ENCODE results near the gene COL10A1. TPM values are rescaled to one million over a fixed set of nuclear protein-coding genes. Genes with fewer than 3 reads are reported as not detected.
"Not testable (repeated sequence)": the region's sequence is repeated elsewhere in the genome, so short reads cannot be mapped to it uniquely, and the experiment has no call there.

COL10A1 gene
- total and polyA plus RNA-seq, 10 of the 15 experiments (the other 5 are each of a cell fraction or from before 2014, with no cell fraction given) = 0.02 to 0.33 (median 0.06) TPM; not detected in 5

DNA sequence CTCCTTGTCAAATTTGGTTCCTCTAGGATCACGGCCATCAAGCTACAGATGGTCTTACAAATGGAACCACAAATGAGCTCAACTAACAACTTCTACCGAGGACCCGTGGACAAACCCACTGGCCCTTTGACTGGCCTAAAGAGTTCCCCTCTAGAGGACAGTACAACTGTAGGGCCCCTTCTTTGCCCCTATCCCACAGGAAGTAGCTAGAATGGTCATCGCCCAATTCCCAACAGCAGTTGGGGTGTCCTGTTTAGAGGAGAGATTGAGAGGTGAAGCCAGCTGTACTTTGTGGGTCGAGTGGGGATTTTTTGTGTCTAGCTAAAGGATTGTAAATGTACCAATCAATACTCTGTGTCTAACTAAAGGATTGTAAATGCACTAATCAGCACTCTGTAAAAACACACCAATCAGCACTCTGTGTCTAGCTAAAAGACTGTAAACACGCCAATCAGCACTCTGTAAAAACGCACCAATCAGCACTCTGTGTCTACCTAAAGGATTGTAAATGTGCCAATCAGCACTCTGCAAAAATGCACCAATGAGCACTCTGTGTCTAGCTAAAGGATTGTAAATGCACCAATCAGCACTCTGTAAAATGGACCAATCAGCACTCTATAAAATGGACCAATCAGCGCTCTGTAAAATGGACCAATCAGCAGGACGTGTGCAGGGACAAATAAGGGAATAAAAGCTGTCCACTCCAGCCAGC, 29.7 kb downstream of the COL10A1 start:
- not testable (repeated sequence) for H3K9ac ChIP-seq (ENCODE audit: control insufficient read depth, insufficient read depth, low read length); H2AFZ ChIP-seq (ENCODE audit: control insufficient read depth, low read depth, low read length); H3K36me3 ChIP-seq (ENCODE audit: control insufficient read depth in 2 of 2, insufficient read depth in 2 of 2, low read length in 1 of 2); FAIRE-seq; H3K4me2 ChIP-seq (ENCODE audit: control insufficient read depth, insufficient read depth); H3K27ac ChIP-seq (ENCODE audit: control insufficient read depth, insufficient read depth); H3K4me3 ChIP-seq; BruUV-seq (replicated peaks); H3K4me1 ChIP-seq (ENCODE audit: control insufficient read depth, insufficient read depth, low read length); ATAC-seq; H3K27me3 ChIP-seq (replicated peaks in 1 of 2; ENCODE audit: control insufficient read depth in 2 of 2, insufficient read depth in 2 of 2, low read length in 1 of 2); DNase-seq (ENCODE audit: low read depth, low spot score); H4K20me1 ChIP-seq (ENCODE audit: control insufficient read depth, insufficient read depth)
- CTCF ChIA-PET = interaction anchor here (0.8 to 5.0 kb wide), 18 partner anchors 9 to 491 kb away, joined by 3 to 183 read pairs (median 6); partner anchors contain the start of gene FRK
- Histone ChIP-seq H3K9me3 (replicated peaks; ENCODE audit: control insufficient read depth, insufficient read depth, low read length) (peaks cover 19% of the 10 kb centered on the region; the same call in 2 of the 3 replicates), H3K79me2 (ENCODE audit: control insufficient read depth, insufficient read depth, low read length) (peaks cover 49% of the 10 kb centered on the region)
- 84% methylated on average over 9 of the region's 9 CpGs for WGBS (ENCODE audit: insufficient coverage, insufficient replicate concordance, low lambda C conversion rate, missing lambda C conversion rate)
- TF ChIP-seq NFYB (IDR thresholded peaks at IDR 0.05; ENCODE audit: insufficient read depth, low read depth, low read length) (peak; percentile 85), CBX5 (IDR thresholded peaks at IDR 0.05; ENCODE audit: low read depth) (peak; percentile 50; the same call in 1 of the 2 replicates)
- intact Hi-C loops (cut with micrococcal nuclease; ENCODE audit: unreplicated experiment) = loop anchor here (10.0 kb wide), 1 partner anchor 1381 kb away; no protein-coding TSS in a partner anchor
- SMC1A ChIA-PET (ENCODE audit: uncharacterized antibody, unreplicated experiment) = interaction anchor here (0.6 to 5.0 kb wide), 24 partner anchors 10 to 199 kb away, joined by 3 to 91 read pairs (median 6); partner anchors contain the start of gene FRK
- RAD21 ChIA-PET (ENCODE audit: unreplicated experiment) = interaction anchor here (1.0 to 5.0 kb wide), 14 partner anchors 9 to 208 kb away, joined by 3 to 102 read pairs (median 4); partner anchors contain the start of gene FRK
- POLR2A ChIA-PET = interaction anchor here (1.0 to 4.6 kb wide), 9 partner anchors 8 to 87 kb away, joined by 3 to 30 read pairs (median 6); partner anchors contain the start of gene FRK
- in situ Hi-C loops (cut with MboI) = loop anchor here (5.0 to 10.0 kb wide), 2 partner anchors 84 to 201 kb away; no protein-coding TSS in a partner anchor

DNA sequence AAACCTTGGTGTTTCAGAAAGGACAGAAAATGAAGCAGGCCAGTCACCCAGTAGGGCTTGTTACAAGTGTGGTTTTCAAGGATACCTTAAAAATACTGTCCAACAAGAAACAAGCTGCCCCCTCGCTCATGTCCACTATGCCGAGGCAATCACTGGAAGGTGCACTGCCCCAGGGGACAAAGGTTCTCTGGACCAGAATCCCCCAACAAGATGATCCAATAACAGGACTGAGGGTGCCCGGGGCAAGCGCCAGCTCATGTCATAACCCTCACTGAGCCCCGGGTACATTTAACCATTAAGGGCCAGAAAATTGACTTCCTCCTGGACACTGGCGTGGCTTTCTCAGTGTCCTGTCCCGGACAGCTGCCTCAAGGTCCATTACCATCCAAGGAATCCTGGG, 31.9 kb downstream of the COL10A1 start:
- CTCF ChIA-PET = interaction anchor here (0.9 to 1.1 kb wide), 2 partner anchors 74 to 83 kb away, joined by 3 to 4 read pairs; no protein-coding TSS in a partner anchor
- WGBS (ENCODE audit: insufficient coverage, insufficient replicate concordance, low lambda C conversion rate, missing lambda C conversion rate) = 99% methylated on average over 7 of the region's 7 CpGs
- Histone ChIP-seq H3K9ac (ENCODE audit: control insufficient read depth, insufficient read depth, low read length) (no peak overlapping the region), H2AFZ (ENCODE audit: control insufficient read depth, low read depth, low read length) (no peak overlapping the region), H3K36me3 (ENCODE audit: control insufficient read depth in 2 of 2, insufficient read depth in 2 of 2, low read length in 1 of 2) (peaks cover 0 to 3% of the 10 kb centered on the region in 2 experiments; a peak in 1 of 4 replicates), H4K20me1 (ENCODE audit: control insufficient read depth, insufficient read depth) (no peaks in the 10 kb centered on the region), H3K9me3 (replicated peaks; ENCODE audit: control insufficient read depth, insufficient read depth, low read length) (peaks cover 26% of the 10 kb centered on the region), H3K4me2 (ENCODE audit: control insufficient read depth, insufficient read depth) (no peak overlapping the region), H3K4me3 (no peak overlapping the region), H3K27me3 (replicated peaks in 1 of 2; ENCODE audit: control insufficient read depth in 2 of 2, insufficient read depth in 2 of 2, low read length in 1 of 2) (no peaks in the 10 kb centered on the region), H3K27ac (ENCODE audit: control insufficient read depth, insufficient read depth) (no peak overlapping the region), H3K4me1 (ENCODE audit: control insufficient read depth, insufficient read depth, low read length) (peaks cover 25% of the 10 kb centered on the region), H3K79me2 (ENCODE audit: control insufficient read depth, insufficient read depth, low read length) (peaks cover 33% of the 10 kb centered on the region)
- POLR2A ChIA-PET = no interaction called here
- BruUV-seq (replicated peaks) = no TSS peak
- RAD21 ChIA-PET (ENCODE audit: unreplicated experiment) = no interaction called here
- no peak for DNase-seq (ENCODE audit: low read depth, low spot score)
- ATAC-seq = no peak
- FAIRE-seq = no peak
- SMC1A ChIA-PET (ENCODE audit: uncharacterized antibody, unreplicated experiment) = interaction anchor here (1.2 to 5.3 kb wide), 2 partner anchors 32 to 81 kb away, joined by 3 to 35 read pairs; no protein-coding TSS in a partner anchor
- intact Hi-C loops (cut with micrococcal nuclease; ENCODE audit: unreplicated experiment) (loop anchor here (10.0 kb wide), 1 partner anchor 1379 kb away; no protein-coding TSS in a partner anchor), in situ Hi-C loops (cut with MboI) (loop anchor here (10.0 kb wide), 1 partner anchor 199 kb away; no protein-coding TSS in a partner anchor)
- TF ChIP-seq JUND (IDR thresholded peaks at IDR 0.05; ENCODE audit: low read depth, low read length) = no peak
- TF ChIP-seq, protein P1, sequence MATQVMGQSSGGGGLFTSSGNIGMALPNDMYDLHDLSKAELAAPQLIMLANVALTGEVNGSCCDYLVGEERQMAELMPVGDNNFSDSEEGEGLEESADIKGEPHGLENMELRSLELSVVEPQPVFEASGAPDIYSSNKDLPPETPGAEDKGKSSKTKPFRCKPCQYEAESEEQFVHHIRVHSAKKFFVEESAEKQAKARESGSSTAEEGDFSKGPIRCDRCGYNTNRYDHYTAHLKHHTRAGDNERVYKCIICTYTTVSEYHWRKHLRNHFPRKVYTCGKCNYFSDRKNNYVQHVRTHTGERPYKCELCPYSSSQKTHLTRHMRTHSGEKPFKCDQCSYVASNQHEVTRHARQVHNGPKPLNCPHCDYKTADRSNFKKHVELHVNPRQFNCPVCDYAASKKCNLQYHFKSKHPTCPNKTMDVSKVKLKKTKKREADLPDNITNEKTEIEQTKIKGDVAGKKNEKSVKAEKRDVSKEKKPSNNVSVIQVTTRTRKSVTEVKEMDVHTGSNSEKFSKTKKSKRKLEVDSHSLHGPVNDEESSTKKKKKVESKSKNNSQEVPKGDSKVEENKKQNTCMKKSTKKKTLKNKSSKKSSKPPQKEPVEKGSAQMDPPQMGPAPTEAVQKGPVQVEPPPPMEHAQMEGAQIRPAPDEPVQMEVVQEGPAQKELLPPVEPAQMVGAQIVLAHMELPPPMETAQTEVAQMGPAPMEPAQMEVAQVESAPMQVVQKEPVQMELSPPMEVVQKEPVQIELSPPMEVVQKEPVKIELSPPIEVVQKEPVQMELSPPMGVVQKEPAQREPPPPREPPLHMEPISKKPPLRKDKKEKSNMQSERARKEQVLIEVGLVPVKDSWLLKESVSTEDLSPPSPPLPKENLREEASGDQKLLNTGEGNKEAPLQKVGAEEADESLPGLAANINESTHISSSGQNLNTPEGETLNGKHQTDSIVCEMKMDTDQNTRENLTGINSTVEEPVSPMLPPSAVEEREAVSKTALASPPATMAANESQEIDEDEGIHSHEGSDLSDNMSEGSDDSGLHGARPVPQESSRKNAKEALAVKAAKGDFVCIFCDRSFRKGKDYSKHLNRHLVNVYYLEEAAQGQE (IDR thresholded peaks at IDR 0.05; ENCODE audit: low read depth, low read length) = no peak
- TF ChIP-seq, protein P2, sequence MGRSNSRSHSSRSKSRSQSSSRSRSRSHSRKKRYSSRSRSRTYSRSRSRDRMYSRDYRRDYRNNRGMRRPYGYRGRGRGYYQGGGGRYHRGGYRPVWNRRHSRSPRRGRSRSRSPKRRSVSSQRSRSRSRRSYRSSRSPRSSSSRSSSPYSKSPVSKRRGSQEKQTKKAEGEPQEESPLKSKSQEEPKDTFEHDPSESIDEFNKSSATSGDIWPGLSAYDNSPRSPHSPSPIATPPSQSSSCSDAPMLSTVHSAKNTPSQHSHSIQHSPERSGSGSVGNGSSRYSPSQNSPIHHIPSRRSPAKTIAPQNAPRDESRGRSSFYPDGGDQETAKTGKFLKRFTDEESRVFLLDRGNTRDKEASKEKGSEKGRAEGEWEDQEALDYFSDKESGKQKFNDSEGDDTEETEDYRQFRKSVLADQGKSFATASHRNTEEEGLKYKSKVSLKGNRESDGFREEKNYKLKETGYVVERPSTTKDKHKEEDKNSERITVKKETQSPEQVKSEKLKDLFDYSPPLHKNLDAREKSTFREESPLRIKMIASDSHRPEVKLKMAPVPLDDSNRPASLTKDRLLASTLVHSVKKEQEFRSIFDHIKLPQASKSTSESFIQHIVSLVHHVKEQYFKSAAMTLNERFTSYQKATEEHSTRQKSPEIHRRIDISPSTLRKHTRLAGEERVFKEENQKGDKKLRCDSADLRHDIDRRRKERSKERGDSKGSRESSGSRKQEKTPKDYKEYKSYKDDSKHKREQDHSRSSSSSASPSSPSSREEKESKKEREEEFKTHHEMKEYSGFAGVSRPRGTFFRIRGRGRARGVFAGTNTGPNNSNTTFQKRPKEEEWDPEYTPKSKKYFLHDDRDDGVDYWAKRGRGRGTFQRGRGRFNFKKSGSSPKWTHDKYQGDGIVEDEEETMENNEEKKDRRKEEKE (IDR thresholded peaks at IDR 0.05) = no peak
- no peak for TF ChIP-seq BACH1 (IDR thresholded peaks at IDR 0.05; ENCODE audit: borderline replicate concordance)
